WTC11 (cell line): ENCODE data around the gene GCDH. TPM values are rescaled to one million over a fixed set of nuclear protein-coding genes. Genes with fewer than 3 reads are reported as not detected.
"Not testable (repeated sequence)": the region's sequence is repeated elsewhere in the genome, so short reads cannot be mapped to it uniquely, and the experiment has no call there.

Experiments
- ATAC-seq: fragments of 200-7000 bp; cut with Tn5 transposase; 2 replicates; pipeline ENCODE4 v1.10.0; 2021; ENCODE audit warnings: mild to moderate bottlenecking, moderate library complexity
- CTCF ChIA-PET: fragments of 300-600 bp; sonication (Branson Sonifier 250); formaldehyde crosslinking; loops from one replicate; lab custom pipeline; 2021; ENCODE audit warnings: antibody characterized with exemption; lab: Charles Lee
- POLR2A ChIA-PET: fragments of 350-600 bp; sonication (Branson Sonifier 250); formaldehyde crosslinking; loops from one replicate; lab custom pipeline; 2021; ENCODE audit warnings: antibody characterized with exemption; lab: Charles Lee
- DNase-seq: peaks from one replicate; pipeline ENCODE4 v3.0.0; 2021; ENCODE audit warnings: low spot score
- H3K27ac Mint-ChIP-seq: 2 replicates; pipeline ENCODE4 v1.8.0; 2021; ENCODE audit warnings: mixed read lengths
- H3K27me3 Mint-ChIP-seq: 2 replicates; pipeline ENCODE4 v1.8.0; 2021; ENCODE audit warnings: low read depth, mild to moderate bottlenecking, moderate library complexity, mixed read lengths
- H3K36me3 Mint-ChIP-seq: 2 replicates; pipeline ENCODE4 v1.8.0; 2021; ENCODE audit warnings: mixed read lengths
- H3K4me1 Mint-ChIP-seq: 2 replicates; pipeline ENCODE4 v1.8.0; 2022; ENCODE audit warnings: mixed read lengths
- H3K4me3 Mint-ChIP-seq: 2 replicates; pipeline ENCODE4 v1.8.0; 2021; ENCODE audit warnings: mild to moderate bottlenecking, moderate library complexity, mixed read lengths
- H3K9me3 Mint-ChIP-seq: 2 replicates; pipeline ENCODE4 v1.8.0; 2021; ENCODE audit warnings: mixed read lengths
- JAZF1 ChIP-seq: fragments of 250-450 bp; sonication (Bioruptor Pico); IDR thresholded peaks from 2 replicates; pipeline ENCODE4 v1.9.0; 2021; ENCODE audit warnings: moderate library complexity, mild to moderate bottlenecking, inconsistent platforms
- NR1H2 ChIP-seq: sonication (generic); formaldehyde crosslinking; IDR thresholded peaks from 2 replicates; pipeline ENCODE4 v1.9.0; 2021; ENCODE audit warnings: mild to moderate bottlenecking, moderate library complexity, missing genetic modification reagents
- ZNF138 ChIP-seq: sonication (generic); formaldehyde crosslinking; conservative IDR thresholded peaks from 2 replicates; pipeline ENCODE4 v1.8.1; 2022; ENCODE audit warnings: mild to moderate bottlenecking, moderate library complexity, missing genetic modification reagents
- ZNF263 ChIP-seq: sonication (generic); formaldehyde crosslinking; IDR thresholded peaks from 2 replicates; pipeline ENCODE4 v1.8.1; 2022; ENCODE audit warnings: low read depth, mild to moderate bottlenecking, moderate library complexity, missing genetic modification reagents
- ZNF317 ChIP-seq: sonication (generic); formaldehyde crosslinking; IDR thresholded peaks from 2 replicates; pipeline ENCODE4 v1.8.1; 2023; ENCODE audit warnings: low read depth, mild to moderate bottlenecking, moderate library complexity, missing genetic modification reagents, borderline replicate concordance
- ZNF423 ChIP-seq: fragments of 250-450 bp; sonication (Bioruptor Pico); IDR thresholded peaks from 2 replicates; pipeline ENCODE4 v2.1.2; 2022; ENCODE audit warnings: mild to moderate bottlenecking, moderate library complexity
- ZNF671 ChIP-seq: fragments of 250-450 bp; sonication (Bioruptor Pico); IDR thresholded peaks from 2 replicates; pipeline ENCODE4 v1.8.0; 2021; ENCODE audit warnings: mild to moderate bottlenecking
- total RNA-seq: library from RNA; stranded (reverse); gene quantifications from 3 replicates; pipeline ENCODE4 v1.2.3, GENCODE V29; 2021
- TF ChIP-seq, protein P1 (sequence below): sonication (generic); formaldehyde crosslinking; IDR thresholded peaks from 2 replicates; pipeline ENCODE4 v1.8.1; 2022; ENCODE audit warnings: mild to moderate bottlenecking, missing genetic modification reagents, moderate library complexity, borderline replicate concordance
- TF ChIP-seq, protein P2 (sequence below): sonication (generic); formaldehyde crosslinking; IDR thresholded peaks from 2 replicates; pipeline ENCODE4 v1.8.0; 2023; ENCODE audit warnings: missing genetic modification reagents
- TF ChIP-seq, protein P3 (sequence below): sonication (generic); formaldehyde crosslinking; conservative IDR thresholded peaks from 2 replicates; pipeline ENCODE4 v1.8.1; 2022; ENCODE audit warnings: mild to moderate bottlenecking, missing genetic modification reagents
- TF ChIP-seq, protein P4 (sequence below): fragments of 250-450 bp; sonication (Bioruptor Pico); IDR thresholded peaks from 2 replicates; pipeline ENCODE4 v1.9.0; 2021; ENCODE audit warnings: mild to moderate bottlenecking, borderline replicate concordance

Gene GCDH
- total RNA-seq, 1 experiment from 2014 or later, result 69.0 TPM

DNA sequence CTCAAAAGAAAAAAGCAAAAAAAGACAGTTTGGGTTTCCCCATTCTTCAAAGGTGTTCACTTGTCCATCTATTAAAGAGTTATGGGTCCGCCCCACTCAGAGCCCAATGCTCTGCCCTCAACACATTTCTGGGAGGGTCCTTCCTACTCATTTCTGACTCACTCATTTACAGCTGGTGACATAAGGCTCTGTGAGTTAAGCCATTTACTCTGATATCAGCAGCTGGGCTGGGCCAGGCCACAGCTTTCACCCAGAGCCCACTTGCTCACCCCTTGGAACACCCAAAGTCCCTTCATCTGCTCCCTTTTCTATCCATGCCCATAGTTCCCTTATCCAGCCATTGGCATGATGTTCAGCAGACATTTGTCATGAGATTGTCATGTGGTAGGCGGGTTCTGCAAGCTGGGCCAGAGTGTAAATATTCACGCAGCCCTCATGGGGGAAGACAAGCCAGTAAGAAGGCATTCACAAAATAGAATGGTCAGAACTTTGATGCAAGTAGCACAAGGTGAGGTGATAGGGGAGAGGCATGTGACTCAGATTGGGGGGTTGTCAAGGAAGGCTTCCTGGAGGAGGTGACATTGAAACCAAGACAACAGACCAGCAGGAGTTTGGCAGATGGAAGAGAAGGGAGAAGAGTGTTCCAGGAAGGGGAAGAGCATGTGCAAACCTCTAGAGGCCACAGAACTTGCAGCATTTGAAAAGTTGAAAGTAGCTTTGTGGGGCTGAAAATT lies 46.8 kb upstream of the GCDH start:
- H3K27me3 Mint-ChIP-seq, result peaks cover 25% of the 10 kb centered on the region
- TF ChIP-seq ZNF423 (CRISPR knock-in tag) (no peak), ZNF263 (CRISPR knock-in tag) (no peak), ZNF317 (CRISPR knock-in tag) (no peak), ZNF138 (CRISPR knock-in tag) (no peak), ZNF671 (CRISPR knock-in tag) (no peak), JAZF1 (CRISPR knock-in tag) (no peak), NR1H2 (CRISPR knock-in tag) (no peak)
- TF ChIP-seq, protein P1, sequence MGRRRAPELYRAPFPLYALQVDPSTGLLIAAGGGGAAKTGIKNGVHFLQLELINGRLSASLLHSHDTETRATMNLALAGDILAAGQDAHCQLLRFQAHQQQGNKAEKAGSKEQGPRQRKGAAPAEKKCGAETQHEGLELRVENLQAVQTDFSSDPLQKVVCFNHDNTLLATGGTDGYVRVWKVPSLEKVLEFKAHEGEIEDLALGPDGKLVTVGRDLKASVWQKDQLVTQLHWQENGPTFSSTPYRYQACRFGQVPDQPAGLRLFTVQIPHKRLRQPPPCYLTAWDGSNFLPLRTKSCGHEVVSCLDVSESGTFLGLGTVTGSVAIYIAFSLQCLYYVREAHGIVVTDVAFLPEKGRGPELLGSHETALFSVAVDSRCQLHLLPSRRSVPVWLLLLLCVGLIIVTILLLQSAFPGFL (CRISPR knock-in tag), result no peak
- TF ChIP-seq, protein P2, sequence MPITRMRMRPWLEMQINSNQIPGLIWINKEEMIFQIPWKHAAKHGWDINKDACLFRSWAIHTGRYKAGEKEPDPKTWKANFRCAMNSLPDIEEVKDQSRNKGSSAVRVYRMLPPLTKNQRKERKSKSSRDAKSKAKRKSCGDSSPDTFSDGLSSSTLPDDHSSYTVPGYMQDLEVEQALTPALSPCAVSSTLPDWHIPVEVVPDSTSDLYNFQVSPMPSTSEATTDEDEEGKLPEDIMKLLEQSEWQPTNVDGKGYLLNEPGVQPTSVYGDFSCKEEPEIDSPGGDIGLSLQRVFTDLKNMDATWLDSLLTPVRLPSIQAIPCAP (CRISPR knock-in tag), result no peak
- TF ChIP-seq, protein P3, sequence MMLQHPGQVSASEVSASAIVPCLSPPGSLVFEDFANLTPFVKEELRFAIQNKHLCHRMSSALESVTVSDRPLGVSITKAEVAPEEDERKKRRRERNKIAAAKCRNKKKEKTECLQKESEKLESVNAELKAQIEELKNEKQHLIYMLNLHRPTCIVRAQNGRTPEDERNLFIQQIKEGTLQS (CRISPR knock-in tag), result no peak
- TF ChIP-seq, protein P4, sequence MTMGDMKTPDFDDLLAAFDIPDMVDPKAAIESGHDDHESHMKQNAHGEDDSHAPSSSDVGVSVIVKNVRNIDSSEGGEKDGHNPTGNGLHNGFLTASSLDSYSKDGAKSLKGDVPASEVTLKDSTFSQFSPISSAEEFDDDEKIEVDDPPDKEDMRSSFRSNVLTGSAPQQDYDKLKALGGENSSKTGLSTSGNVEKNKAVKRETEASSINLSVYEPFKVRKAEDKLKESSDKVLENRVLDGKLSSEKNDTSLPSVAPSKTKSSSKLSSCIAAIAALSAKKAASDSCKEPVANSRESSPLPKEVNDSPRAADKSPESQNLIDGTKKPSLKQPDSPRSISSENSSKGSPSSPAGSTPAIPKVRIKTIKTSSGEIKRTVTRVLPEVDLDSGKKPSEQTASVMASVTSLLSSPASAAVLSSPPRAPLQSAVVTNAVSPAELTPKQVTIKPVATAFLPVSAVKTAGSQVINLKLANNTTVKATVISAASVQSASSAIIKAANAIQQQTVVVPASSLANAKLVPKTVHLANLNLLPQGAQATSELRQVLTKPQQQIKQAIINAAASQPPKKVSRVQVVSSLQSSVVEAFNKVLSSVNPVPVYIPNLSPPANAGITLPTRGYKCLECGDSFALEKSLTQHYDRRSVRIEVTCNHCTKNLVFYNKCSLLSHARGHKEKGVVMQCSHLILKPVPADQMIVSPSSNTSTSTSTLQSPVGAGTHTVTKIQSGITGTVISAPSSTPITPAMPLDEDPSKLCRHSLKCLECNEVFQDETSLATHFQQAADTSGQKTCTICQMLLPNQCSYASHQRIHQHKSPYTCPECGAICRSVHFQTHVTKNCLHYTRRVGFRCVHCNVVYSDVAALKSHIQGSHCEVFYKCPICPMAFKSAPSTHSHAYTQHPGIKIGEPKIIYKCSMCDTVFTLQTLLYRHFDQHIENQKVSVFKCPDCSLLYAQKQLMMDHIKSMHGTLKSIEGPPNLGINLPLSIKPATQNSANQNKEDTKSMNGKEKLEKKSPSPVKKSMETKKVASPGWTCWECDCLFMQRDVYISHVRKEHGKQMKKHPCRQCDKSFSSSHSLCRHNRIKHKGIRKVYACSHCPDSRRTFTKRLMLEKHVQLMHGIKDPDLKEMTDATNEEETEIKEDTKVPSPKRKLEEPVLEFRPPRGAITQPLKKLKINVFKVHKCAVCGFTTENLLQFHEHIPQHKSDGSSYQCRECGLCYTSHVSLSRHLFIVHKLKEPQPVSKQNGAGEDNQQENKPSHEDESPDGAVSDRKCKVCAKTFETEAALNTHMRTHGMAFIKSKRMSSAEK (CRISPR knock-in tag), result no peak
- TF ChIP-seq, all 79 proteins: peak for 0
- Mint-ChIP-seq H3K4me3 (no peak overlapping the region), H3K9me3 (no peaks in the 10 kb centered on the region), H3K27ac (no peak overlapping the region), H3K4me1 (peaks cover 28% of the 10 kb centered on the region), H3K36me3 (peaks cover 12% of the 10 kb centered on the region)
- POLR2A ChIA-PET, result no interaction called here
- no peak for ATAC-seq
- DNase-seq, result no peak
- CTCF ChIA-PET, result interaction anchor here (0.8 to 1.1 kb wide), 2 partner anchors 41 to 83 kb away, joined by 4 to 6 read pairs; no protein-coding TSS in a partner anchor

DNA sequence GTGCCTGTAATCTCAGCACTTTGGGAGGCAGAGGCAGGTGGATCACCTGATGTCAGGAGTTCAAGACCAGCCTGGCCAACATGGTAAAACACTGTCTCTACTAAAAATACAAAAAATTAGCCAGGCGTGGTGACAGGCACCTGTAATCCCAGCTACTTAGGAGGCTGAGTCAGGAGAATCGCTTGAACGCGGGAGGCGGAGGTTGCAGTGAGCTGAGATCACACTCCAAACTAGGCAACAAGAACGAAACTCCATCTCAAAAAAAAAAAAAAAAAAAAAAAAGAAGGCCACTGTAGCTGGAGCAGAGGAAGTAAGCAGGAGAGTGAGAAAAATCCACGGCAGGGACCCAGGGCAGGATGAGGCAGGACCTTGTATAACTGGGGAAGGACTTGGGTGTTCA lies 44.3 kb upstream of the GCDH start:
- H3K27me3 Mint-ChIP-seq, result peaks cover 21% of the 10 kb centered on the region
- ATAC-seq, DNase-seq, H3K9me3 Mint-ChIP-seq, H3K4me3 Mint-ChIP-seq, H3K27ac Mint-ChIP-seq: not testable (repeated sequence)
- ChIA-PET CTCF (interaction anchor here (0.6 to 3.6 kb wide), 24 partner anchors 7 to 207 kb away, joined by 3 to 103 read pairs (median 10); partner anchors contain the start of genes DNASE2, GCDH, HOOK2 and JUNB), POLR2A (interaction anchor here (0.6 to 1.1 kb wide), 3 partner anchors 11 to 165 kb away, joined by 3 to 5 read pairs (median 4); partner anchors contain the start of gene DHPS)
- peaks cover 11% of the 10 kb centered on the region for H3K4me1 Mint-ChIP-seq
- peaks cover 12% of the 10 kb centered on the region for H3K36me3 Mint-ChIP-seq
